ENCODE data around the gene ANXA1.

- no peak for TF ChIP-seq POLR2A (IDR thresholded peaks at IDR 0.05; ENCODE audit: low read depth, low read length)
- TF ChIP-seq CTCF (IDR thresholded peaks at IDR 0.05; ENCODE audit: extremely low read depth in 1 of 2, insufficient read depth in 1 of 2, low read depth in 1 of 2, low read length in 2 of 2), result no peak
- TF ChIP-seq MYC (IDR thresholded peaks at IDR 0.05; ENCODE audit: low read depth, low read length), result no peak
- TF ChIP-seq POLR2AphosphoS5 (IDR thresholded peaks at IDR 0.05; ENCODE audit: insufficient read depth, low read depth, low read length), result no peak
- no peak for TF ChIP-seq EZH2 (IDR thresholded peaks at IDR 0.05; ENCODE audit: borderline replicate concordance, low read depth, low read length, severe bottlenecking)
Measured at GRCh38 chr9:73182928-73183327, 31.3 kb downstream of the ANXA1 start.
